ENCODE results near the gene KASH5.

DNA sequence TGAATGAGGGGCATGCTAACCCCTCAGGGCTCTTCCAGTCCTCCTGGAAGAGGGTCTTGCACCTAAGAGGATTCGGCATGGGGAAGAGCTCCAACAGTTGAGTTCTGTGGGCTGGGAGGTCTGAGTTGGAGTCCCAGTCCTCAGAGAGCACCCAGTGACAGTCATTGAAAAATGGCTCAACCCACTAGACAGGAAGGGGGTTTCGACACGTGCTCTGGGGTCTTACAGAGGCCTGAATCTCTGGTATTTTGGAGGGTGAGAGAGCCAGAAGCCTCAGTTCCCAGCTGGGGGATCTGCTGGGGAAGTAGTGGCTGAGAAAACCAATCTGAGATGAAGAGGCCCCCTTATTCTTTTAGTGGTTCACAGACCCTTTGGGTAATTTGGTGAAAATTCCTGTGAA, 26.2 kb downstream of the KASH5 start:
- TF ChIP-seq, protein P1, sequence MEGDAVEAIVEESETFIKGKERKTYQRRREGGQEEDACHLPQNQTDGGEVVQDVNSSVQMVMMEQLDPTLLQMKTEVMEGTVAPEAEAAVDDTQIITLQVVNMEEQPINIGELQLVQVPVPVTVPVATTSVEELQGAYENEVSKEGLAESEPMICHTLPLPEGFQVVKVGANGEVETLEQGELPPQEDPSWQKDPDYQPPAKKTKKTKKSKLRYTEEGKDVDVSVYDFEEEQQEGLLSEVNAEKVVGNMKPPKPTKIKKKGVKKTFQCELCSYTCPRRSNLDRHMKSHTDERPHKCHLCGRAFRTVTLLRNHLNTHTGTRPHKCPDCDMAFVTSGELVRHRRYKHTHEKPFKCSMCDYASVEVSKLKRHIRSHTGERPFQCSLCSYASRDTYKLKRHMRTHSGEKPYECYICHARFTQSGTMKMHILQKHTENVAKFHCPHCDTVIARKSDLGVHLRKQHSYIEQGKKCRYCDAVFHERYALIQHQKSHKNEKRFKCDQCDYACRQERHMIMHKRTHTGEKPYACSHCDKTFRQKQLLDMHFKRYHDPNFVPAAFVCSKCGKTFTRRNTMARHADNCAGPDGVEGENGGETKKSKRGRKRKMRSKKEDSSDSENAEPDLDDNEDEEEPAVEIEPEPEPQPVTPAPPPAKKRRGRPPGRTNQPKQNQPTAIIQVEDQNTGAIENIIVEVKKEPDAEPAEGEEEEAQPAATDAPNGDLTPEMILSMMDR (IDR thresholded peaks at IDR 0.05), result no peak
- no peak for TF ChIP-seq POLR2A (IDR thresholded peaks at IDR 0.05)

Data from ovary (tissue), 3 donors.